SK-N-SH treated with all-trans-retinoic acid at 6 μM for 48 hours (cell line): ENCODE results near the gene PDE7B.

ENCODE experiments used
- ARNTL ChIP-seq: fragments of 450-650 bp; formaldehyde crosslinking; IDR thresholded peaks from 2 replicates; pipeline ENCODE4 v1.5.0; 2020; ENCODE audit warnings: low read depth, mild to moderate bottlenecking, moderate library complexity, borderline replicate concordance
- PPARA ChIP-seq: fragments of 250-450 bp; sonication (Bioruptor Pico); IDR thresholded peaks from 2 replicates; pipeline ENCODE4 v1.5.0; 2020; ENCODE audit warnings: mild to moderate bottlenecking, borderline replicate concordance
- TCF4 ChIP-seq: fragments of 250-450 bp; sonication (Bioruptor Pico); IDR thresholded peaks from 2 replicates; pipeline ENCODE4 v1.8.0; 2021; ENCODE audit warnings: mild to moderate bottlenecking, moderate library complexity, borderline replicate concordance
- TOX ChIP-seq: fragments of 250-450 bp; sonication (Bioruptor Pico); IDR thresholded peaks from 2 replicates; pipeline ENCODE4 v1.8.0; 2021; ENCODE audit warnings: mild to moderate bottlenecking, moderate library complexity, borderline replicate concordance
- TSHZ2 ChIP-seq: fragments of 250-450 bp; sonication (Bioruptor Pico); IDR thresholded peaks from 2 replicates; pipeline ENCODE4 v1.5.0; 2020; ENCODE audit warnings: mild to moderate bottlenecking, moderate library complexity

GRCh38 chr6:135950669-135951068 lies 99.2 kb downstream of the PDE7B start:
- no peak for TF ChIP-seq TSHZ2 (CRISPR knock-in tag)
- no peak for TF ChIP-seq TCF4 (CRISPR knock-in tag)
- no peak for TF ChIP-seq PPARA (CRISPR knock-in tag)
- TF ChIP-seq TOX (CRISPR knock-in tag), result no peak
- no peak for TF ChIP-seq ARNTL (CRISPR knock-in tag)
